ENCODE data around the gene CEP68. TPM values are rescaled to one million over a fixed set of nuclear protein-coding genes. Genes with fewer than 3 reads are reported as not detected.
"Not testable (repeated sequence)": the region's sequence is repeated elsewhere in the genome, so short reads cannot be mapped to it uniquely, and the experiment has no call there.

CEP68 gene
- total and polyA plus RNA-seq, 4 experiments from 2014 or later: 19.9 to 59.9 (median 43.0) TPM

GRCh38 chr2:65019010-65019409 lies 37.2 kb upstream of the CEP68 start:
- POLR2A ChIA-PET (ENCODE audit: partially characterized antibody): no interaction called here
- no peaks in the 10 kb centered on the region for H3K27me3 ChIP-seq (ENCODE audit: insufficient read depth, low read length)
- DNase-seq: no peak
- intact Hi-C loops (cut with micrococcal nuclease): no loop called here
- no peaks in the 10 kb centered on the region for H3K4me1 ChIP-seq (ENCODE audit: insufficient read depth, low read length)
- Mint-ChIP-seq H3K4me3 (no peak overlapping the region), H3K27me3 (no peaks in the 10 kb centered on the region), H3K27ac (no peak overlapping the region), H3K36me3 (peaks cover 22 to 23% of the 10 kb centered on the region in 2 donors), H3K4me1 (no peaks in the 10 kb centered on the region), H3K9me3 (no peaks in the 10 kb centered on the region)
- no peak overlapping the region for H3K27ac ChIP-seq (ENCODE audit: low read depth, low read length)
- H3K4me3 ChIP-seq (ENCODE audit: low read length in 2 of 2): no peak overlapping the region
- no peaks in the 10 kb centered on the region for H3K9me3 ChIP-seq (ENCODE audit: control insufficient read depth in 1 of 2, low read length in 2 of 2)
- peaks cover 4% of the 10 kb centered on the region for H3K36me3 ChIP-seq (ENCODE audit: insufficient read depth, low read length)
- CTCF ChIA-PET (ENCODE audit: partially characterized antibody): no interaction called here

GRCh38 chr2:65019675-65020195 lies 36.5 kb upstream of the CEP68 start:
- H3K9me3 Mint-ChIP-seq: no peaks in the 10 kb centered on the region

GRCh38 chr2:65020251-65020650 lies 36.0 kb upstream of the CEP68 start:
- H3K27me3 ChIP-seq (ENCODE audit: insufficient read depth, low read length); H3K4me3 ChIP-seq (ENCODE audit: low read length in 2 of 2); H3K4me1 Mint-ChIP-seq; H3K4me1 ChIP-seq (ENCODE audit: insufficient read depth, low read length); H3K9me3 Mint-ChIP-seq; H3K27ac Mint-ChIP-seq; H3K4me3 Mint-ChIP-seq; H3K9me3 ChIP-seq (ENCODE audit: control insufficient read depth in 1 of 2, low read length in 2 of 2); POLR2A ChIA-PET (ENCODE audit: partially characterized antibody); DNase-seq; intact Hi-C loops (cut with micrococcal nuclease); H3K36me3 ChIP-seq (ENCODE audit: insufficient read depth, low read length); H3K27me3 Mint-ChIP-seq; H3K27ac ChIP-seq (ENCODE audit: low read depth, low read length): not testable (repeated sequence)
- CTCF ChIA-PET (ENCODE audit: partially characterized antibody): interaction anchor here (0.6 to 1.4 kb wide), 3 partner anchors 11 to 102 kb away, joined by 3 to 6 read pairs (median 5); no protein-coding TSS in a partner anchor
- peaks cover 22 to 23% of the 10 kb centered on the region in 2 donors for H3K36me3 Mint-ChIP-seq

More at GRCh38 chr2:65019675-65020195, 36.5 kb upstream of the CEP68 start:
- CTCF ChIA-PET (ENCODE audit: partially characterized antibody): interaction anchor here (0.6 to 1.4 kb wide), 3 partner anchors 12 to 101 kb away, joined by 3 to 6 read pairs (median 5); no protein-coding TSS in a partner anchor
- H3K9me3 ChIP-seq (ENCODE audit: control insufficient read depth in 1 of 2, low read length in 2 of 2): no peaks in the 10 kb centered on the region
- H3K4me3 Mint-ChIP-seq: no peak overlapping the region
- no peaks in the 10 kb centered on the region for H3K27me3 ChIP-seq (ENCODE audit: insufficient read depth, low read length)
- POLR2A ChIA-PET (ENCODE audit: partially characterized antibody): no interaction called here
- no peaks in the 10 kb centered on the region for H3K4me1 Mint-ChIP-seq
- H3K4me3 ChIP-seq (ENCODE audit: low read length in 2 of 2): no peak overlapping the region
- no peaks in the 10 kb centered on the region for H3K27me3 Mint-ChIP-seq
- no peak for DNase-seq
- no peak overlapping the region for H3K27ac Mint-ChIP-seq
- peaks cover 4% of the 10 kb centered on the region for H3K36me3 ChIP-seq (ENCODE audit: insufficient read depth, low read length)
- intact Hi-C loops (cut with micrococcal nuclease): no loop called here
- no peaks in the 10 kb centered on the region for H3K4me1 ChIP-seq (ENCODE audit: insufficient read depth, low read length)
- H3K36me3 Mint-ChIP-seq: peaks cover 22 to 23% of the 10 kb centered on the region in 2 donors
- no peak overlapping the region for H3K27ac ChIP-seq (ENCODE audit: low read depth, low read length)

- H3K27ac ChIP-seq (ENCODE audit: low read depth, low read length): no peak overlapping the region
- Mint-ChIP-seq H3K4me3 (no peak overlapping the region), H3K9me3 (no peaks in the 10 kb centered on the region), H3K27ac (no peak overlapping the region), H3K27me3 (no peaks in the 10 kb centered on the region), H3K36me3 (peaks cover 23 to 26% of the 10 kb centered on the region in 2 donors), H3K4me1 (peaks cover 0 to 1% (median 0%) of the 10 kb centered on the region in 4 donors)
- no peak overlapping the region for H3K4me3 ChIP-seq (ENCODE audit: low read length in 2 of 2)
- no peaks in the 10 kb centered on the region for H3K4me1 ChIP-seq (ENCODE audit: insufficient read depth, low read length)
- H3K27me3 ChIP-seq (ENCODE audit: insufficient read depth, low read length): no peaks in the 10 kb centered on the region
- DNase-seq: no peak
- H3K9me3 ChIP-seq (ENCODE audit: control insufficient read depth in 1 of 2, low read length in 2 of 2): no peaks in the 10 kb centered on the region
- intact Hi-C loops (cut with micrococcal nuclease): no loop called here
- H3K36me3 ChIP-seq (ENCODE audit: insufficient read depth, low read length): peaks cover 4% of the 10 kb centered on the region
- CTCF ChIA-PET (ENCODE audit: partially characterized antibody): no interaction called here
- POLR2A ChIA-PET (ENCODE audit: partially characterized antibody): no interaction called here
Measured at GRCh38 chr2:65020943-65021528, 35.2 kb upstream of the CEP68 start.

- Mint-ChIP-seq H3K36me3 (peaks cover 20 to 23% of the 10 kb centered on the region in 2 donors), H3K4me3 (no peak overlapping the region), H3K4me1 (peaks cover 0 to 1% (median 0%) of the 10 kb centered on the region in 4 donors), H3K27ac (no peak overlapping the region), H3K27me3 (no peaks in the 10 kb centered on the region), H3K9me3 (no peaks in the 10 kb centered on the region)
- Histone ChIP-seq H3K27ac (ENCODE audit: low read depth, low read length) (no peak overlapping the region), H3K4me1 (ENCODE audit: insufficient read depth, low read length) (no peaks in the 10 kb centered on the region), H3K9me3 (ENCODE audit: control insufficient read depth in 1 of 2, low read length in 2 of 2) (no peaks in the 10 kb centered on the region), H3K36me3 (ENCODE audit: insufficient read depth, low read length) (no peaks in the 10 kb centered on the region), H3K4me3 (ENCODE audit: low read length in 2 of 2) (no peak overlapping the region), H3K27me3 (ENCODE audit: insufficient read depth, low read length) (no peaks in the 10 kb centered on the region)
- CTCF ChIA-PET (ENCODE audit: partially characterized antibody): no interaction called here
- intact Hi-C loops (cut with micrococcal nuclease): no loop called here
- POLR2A ChIA-PET (ENCODE audit: partially characterized antibody): no interaction called here
- no peak for DNase-seq
Measured at GRCh38 chr2:65021709-65022108, 34.5 kb upstream of the CEP68 start.

- H3K9me3 Mint-ChIP-seq: no peaks in the 10 kb centered on the region
- intact Hi-C loops (cut with micrococcal nuclease): no loop called here
- DNase-seq: no peak
- no peaks in the 10 kb centered on the region for H3K9me3 ChIP-seq (ENCODE audit: control insufficient read depth in 1 of 2, low read length in 2 of 2)
- H3K4me3 Mint-ChIP-seq: no peak overlapping the region
- H3K4me1 ChIP-seq (ENCODE audit: insufficient read depth, low read length): no peaks in the 10 kb centered on the region
- CTCF ChIA-PET (ENCODE audit: partially characterized antibody): no interaction called here
- H3K4me3 ChIP-seq (ENCODE audit: low read length in 2 of 2): no peak overlapping the region
- H3K36me3 Mint-ChIP-seq: peaks cover 18 to 23% of the 10 kb centered on the region in 2 donors
- H3K27me3 Mint-ChIP-seq: no peaks in the 10 kb centered on the region
- POLR2A ChIA-PET (ENCODE audit: partially characterized antibody): no interaction called here
- H3K27ac ChIP-seq (ENCODE audit: low read depth, low read length): no peak overlapping the region
- no peaks in the 10 kb centered on the region for H3K27me3 ChIP-seq (ENCODE audit: insufficient read depth, low read length)
- peaks cover 0 to 1% (median 0%) of the 10 kb centered on the region in 4 donors for H3K4me1 Mint-ChIP-seq
- no peak overlapping the region for H3K27ac Mint-ChIP-seq
- H3K36me3 ChIP-seq (ENCODE audit: insufficient read depth, low read length): no peaks in the 10 kb centered on the region
Measured at GRCh38 chr2:65022189-65022588, 34.0 kb upstream of the CEP68 start.

GRCh38 chr2:65023742-65024141 lies 32.5 kb upstream of the CEP68 start:
- H3K27me3 ChIP-seq (ENCODE audit: insufficient read depth, low read length): no peaks in the 10 kb centered on the region
- H3K9me3 ChIP-seq (ENCODE audit: control insufficient read depth in 1 of 2, low read length in 2 of 2): no peaks in the 10 kb centered on the region
- ChIA-PET CTCF (ENCODE audit: partially characterized antibody) (no interaction called here), POLR2A (ENCODE audit: partially characterized antibody) (no interaction called here)
- no peak overlapping the region for H3K27ac ChIP-seq (ENCODE audit: low read depth, low read length)
- no peak overlapping the region for H3K4me3 Mint-ChIP-seq
- H3K36me3 Mint-ChIP-seq: peaks cover 10 to 16% of the 10 kb centered on the region in 2 donors
- DNase-seq: no peak
- no peaks in the 10 kb centered on the region for H3K27me3 Mint-ChIP-seq
- no peaks in the 10 kb centered on the region for H3K36me3 ChIP-seq (ENCODE audit: insufficient read depth, low read length)
- no peaks in the 10 kb centered on the region for H3K4me1 ChIP-seq (ENCODE audit: insufficient read depth, low read length)
- no peak overlapping the region for H3K4me3 ChIP-seq (ENCODE audit: low read length in 2 of 2)
- intact Hi-C loops (cut with micrococcal nuclease): no loop called here
- no peaks in the 10 kb centered on the region for H3K9me3 Mint-ChIP-seq
- no peak overlapping the region for H3K27ac Mint-ChIP-seq
- H3K4me1 Mint-ChIP-seq: peaks cover 0 to 1% (median 0%) of the 10 kb centered on the region in 4 donors
